ENCODE data around the gene DGKQ. TPM values are rescaled to one million over a fixed set of nuclear protein-coding genes. Genes with fewer than 3 reads are reported as not detected.

DGKQ gene
- total RNA-seq, 1 experiment from 2014 or later: 22.0 TPM

DNA sequence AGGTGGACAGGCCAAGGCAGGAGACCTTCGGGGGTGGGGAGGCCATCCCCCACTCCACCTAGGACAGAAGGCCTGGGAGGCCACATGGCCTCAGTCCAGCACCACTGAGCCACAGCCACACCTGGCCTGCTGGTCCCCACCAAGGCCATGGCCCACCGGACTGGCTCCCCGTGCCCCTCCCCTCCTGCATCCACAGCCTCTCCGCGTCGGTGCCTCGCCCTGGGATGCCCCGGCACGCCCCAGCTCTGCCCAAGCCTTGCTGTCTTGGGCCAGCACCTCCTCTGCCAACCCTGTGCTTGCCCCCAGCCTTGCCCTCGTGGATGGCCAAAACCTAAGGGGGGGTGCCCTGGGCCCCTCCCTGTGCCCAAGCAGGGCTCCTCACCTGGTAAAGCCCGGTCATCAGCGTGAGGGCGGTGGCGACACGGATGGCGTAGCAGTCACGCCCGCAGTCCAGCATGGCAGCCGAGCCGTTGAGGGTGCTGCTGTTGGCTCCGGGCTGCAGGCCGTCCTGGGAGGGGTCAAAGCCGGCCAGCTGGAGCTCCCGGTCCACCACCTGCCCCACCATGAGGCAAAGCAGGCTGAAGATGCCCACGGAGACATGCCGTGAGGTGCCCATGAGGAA lies 17.5 kb upstream of the DGKQ start:
- no peaks in the 10 kb centered on the region for H3K79me2 ChIP-seq (ENCODE audit: insufficient read depth, low read length)
- no peak overlapping the region for H2AFZ ChIP-seq (ENCODE audit: low read depth, low read length, poor library complexity, severe bottlenecking)
- BruUV-seq (replicated peaks): no TSS peak
- H3K4me1 ChIP-seq (ENCODE audit: control insufficient read depth in 1 of 2, insufficient read depth in 2 of 2, low read length in 2 of 2): peaks cover 17 to 41% of the 10 kb centered on the region in 2 experiments
- H4K20me1 ChIP-seq (ENCODE audit: insufficient read depth): no peaks in the 10 kb centered on the region
- H3K9me3 ChIP-seq (ENCODE audit: control insufficient read depth in 1 of 2, insufficient read depth in 1 of 2, low read depth in 1 of 2, low read length in 2 of 2): no peaks in the 10 kb centered on the region
- H3K9ac ChIP-seq (ENCODE audit: low read length): no peak overlapping the region
- POLR2A ChIA-PET: no interaction called here
- no peak for ATAC-seq
- no peaks in the 10 kb centered on the region for H3K36me3 ChIP-seq (ENCODE audit: control insufficient read depth in 1 of 2, insufficient read depth in 2 of 2, low read length in 2 of 2)
- no peaks in the 10 kb centered on the region for H3K27me3 ChIP-seq (ENCODE audit: insufficient read depth, low read length)
- H3K4me3 ChIP-seq (replicated peaks in 1 of 2; ENCODE audit: low read depth in 1 of 2, low read length in 2 of 2): no peak overlapping the region
- intact Hi-C loops (cut with micrococcal nuclease): no loop called here
- CTCF ChIA-PET: no interaction called here
- no peak overlapping the region for H3K27ac ChIP-seq (ENCODE audit: low read depth, low read length)
- RAD21 ChIA-PET (ENCODE audit: low non-redundant PET in 1 of 2, low total read pairs in 2 of 2, uncharacterized antibody in 2 of 2, unreplicated experiment in 2 of 2): no interaction called here
- H3K9me2 ChIP-seq (ENCODE audit: insufficient read depth): no peaks in the 10 kb centered on the region
- DNase-seq (ENCODE audit: low read depth, low spot score): no peak
- no peak overlapping the region for H3K4me2 ChIP-seq (ENCODE audit: low read length)
- TF ChIP-seq, protein P1, sequence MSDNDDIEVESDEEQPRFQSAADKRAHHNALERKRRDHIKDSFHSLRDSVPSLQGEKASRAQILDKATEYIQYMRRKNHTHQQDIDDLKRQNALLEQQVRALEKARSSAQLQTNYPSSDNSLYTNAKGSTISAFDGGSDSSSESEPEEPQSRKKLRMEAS (IDR thresholded peaks at IDR 0.05): no peak
- TF ChIP-seq RAD21 (IDR thresholded peaks at IDR 0.05; ENCODE audit: low read depth): no peak
- no peak for TF ChIP-seq SP1 (IDR thresholded peaks at IDR 0.05; ENCODE audit: low read depth)
- TF ChIP-seq, protein P2, sequence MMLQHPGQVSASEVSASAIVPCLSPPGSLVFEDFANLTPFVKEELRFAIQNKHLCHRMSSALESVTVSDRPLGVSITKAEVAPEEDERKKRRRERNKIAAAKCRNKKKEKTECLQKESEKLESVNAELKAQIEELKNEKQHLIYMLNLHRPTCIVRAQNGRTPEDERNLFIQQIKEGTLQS (IDR thresholded peaks at IDR 0.05): no peak
- TF ChIP-seq, protein P3, sequence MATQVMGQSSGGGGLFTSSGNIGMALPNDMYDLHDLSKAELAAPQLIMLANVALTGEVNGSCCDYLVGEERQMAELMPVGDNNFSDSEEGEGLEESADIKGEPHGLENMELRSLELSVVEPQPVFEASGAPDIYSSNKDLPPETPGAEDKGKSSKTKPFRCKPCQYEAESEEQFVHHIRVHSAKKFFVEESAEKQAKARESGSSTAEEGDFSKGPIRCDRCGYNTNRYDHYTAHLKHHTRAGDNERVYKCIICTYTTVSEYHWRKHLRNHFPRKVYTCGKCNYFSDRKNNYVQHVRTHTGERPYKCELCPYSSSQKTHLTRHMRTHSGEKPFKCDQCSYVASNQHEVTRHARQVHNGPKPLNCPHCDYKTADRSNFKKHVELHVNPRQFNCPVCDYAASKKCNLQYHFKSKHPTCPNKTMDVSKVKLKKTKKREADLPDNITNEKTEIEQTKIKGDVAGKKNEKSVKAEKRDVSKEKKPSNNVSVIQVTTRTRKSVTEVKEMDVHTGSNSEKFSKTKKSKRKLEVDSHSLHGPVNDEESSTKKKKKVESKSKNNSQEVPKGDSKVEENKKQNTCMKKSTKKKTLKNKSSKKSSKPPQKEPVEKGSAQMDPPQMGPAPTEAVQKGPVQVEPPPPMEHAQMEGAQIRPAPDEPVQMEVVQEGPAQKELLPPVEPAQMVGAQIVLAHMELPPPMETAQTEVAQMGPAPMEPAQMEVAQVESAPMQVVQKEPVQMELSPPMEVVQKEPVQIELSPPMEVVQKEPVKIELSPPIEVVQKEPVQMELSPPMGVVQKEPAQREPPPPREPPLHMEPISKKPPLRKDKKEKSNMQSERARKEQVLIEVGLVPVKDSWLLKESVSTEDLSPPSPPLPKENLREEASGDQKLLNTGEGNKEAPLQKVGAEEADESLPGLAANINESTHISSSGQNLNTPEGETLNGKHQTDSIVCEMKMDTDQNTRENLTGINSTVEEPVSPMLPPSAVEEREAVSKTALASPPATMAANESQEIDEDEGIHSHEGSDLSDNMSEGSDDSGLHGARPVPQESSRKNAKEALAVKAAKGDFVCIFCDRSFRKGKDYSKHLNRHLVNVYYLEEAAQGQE (IDR thresholded peaks at IDR 0.05; ENCODE audit: low read depth): no peak
